ENCODE results near the gene ANKDD1B.

Gene ANKDD1B

GRCh38 chr5:75623846-75624245 lies 12.6 kb downstream of the ANKDD1B start:
- ChIA-PET POLR2A (no interaction called here), CTCF (interaction anchor here (1.1 kb wide), 1 partner anchor 34 kb away, joined by 4 read pairs; no protein-coding TSS in a partner anchor)
- DNase-seq (ENCODE audit: extremely low spot score) = no peak
- TF ChIP-seq, protein P1, sequence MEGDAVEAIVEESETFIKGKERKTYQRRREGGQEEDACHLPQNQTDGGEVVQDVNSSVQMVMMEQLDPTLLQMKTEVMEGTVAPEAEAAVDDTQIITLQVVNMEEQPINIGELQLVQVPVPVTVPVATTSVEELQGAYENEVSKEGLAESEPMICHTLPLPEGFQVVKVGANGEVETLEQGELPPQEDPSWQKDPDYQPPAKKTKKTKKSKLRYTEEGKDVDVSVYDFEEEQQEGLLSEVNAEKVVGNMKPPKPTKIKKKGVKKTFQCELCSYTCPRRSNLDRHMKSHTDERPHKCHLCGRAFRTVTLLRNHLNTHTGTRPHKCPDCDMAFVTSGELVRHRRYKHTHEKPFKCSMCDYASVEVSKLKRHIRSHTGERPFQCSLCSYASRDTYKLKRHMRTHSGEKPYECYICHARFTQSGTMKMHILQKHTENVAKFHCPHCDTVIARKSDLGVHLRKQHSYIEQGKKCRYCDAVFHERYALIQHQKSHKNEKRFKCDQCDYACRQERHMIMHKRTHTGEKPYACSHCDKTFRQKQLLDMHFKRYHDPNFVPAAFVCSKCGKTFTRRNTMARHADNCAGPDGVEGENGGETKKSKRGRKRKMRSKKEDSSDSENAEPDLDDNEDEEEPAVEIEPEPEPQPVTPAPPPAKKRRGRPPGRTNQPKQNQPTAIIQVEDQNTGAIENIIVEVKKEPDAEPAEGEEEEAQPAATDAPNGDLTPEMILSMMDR (IDR thresholded peaks at IDR 0.05; ENCODE audit: control extremely low read depth, extremely low read depth, low read depth, missing control alignments) = no peak

DNA sequence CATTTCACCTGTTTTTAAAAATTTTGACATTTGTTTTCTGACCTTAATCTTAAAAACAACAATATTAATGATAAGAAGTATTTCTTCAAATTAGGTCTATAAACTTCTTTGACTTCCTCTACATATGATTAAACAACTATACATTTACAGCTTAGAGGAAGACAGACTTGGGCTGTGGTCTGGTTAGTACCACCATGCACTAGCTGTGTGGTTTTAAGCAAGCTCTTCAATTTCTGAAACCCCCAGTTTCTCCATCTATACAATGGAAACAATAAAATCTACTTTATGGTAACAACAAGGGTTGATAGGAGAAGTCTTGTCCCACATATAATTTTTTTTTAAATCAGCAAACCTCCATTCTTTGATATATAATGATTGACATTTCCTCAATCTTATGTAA lies 15.7 kb downstream of the ANKDD1B start:
- ChIA-PET POLR2A (no interaction called here), CTCF (interaction anchor here (1.5 kb wide), 1 partner anchor 30 kb away, joined by 3 read pairs; no protein-coding TSS in a partner anchor)
- no peak for DNase-seq (ENCODE audit: extremely low spot score)
- TF ChIP-seq, protein P1 (IDR thresholded peaks at IDR 0.05; ENCODE audit: control extremely low read depth, extremely low read depth, low read depth, missing control alignments) = no peak

DNA sequence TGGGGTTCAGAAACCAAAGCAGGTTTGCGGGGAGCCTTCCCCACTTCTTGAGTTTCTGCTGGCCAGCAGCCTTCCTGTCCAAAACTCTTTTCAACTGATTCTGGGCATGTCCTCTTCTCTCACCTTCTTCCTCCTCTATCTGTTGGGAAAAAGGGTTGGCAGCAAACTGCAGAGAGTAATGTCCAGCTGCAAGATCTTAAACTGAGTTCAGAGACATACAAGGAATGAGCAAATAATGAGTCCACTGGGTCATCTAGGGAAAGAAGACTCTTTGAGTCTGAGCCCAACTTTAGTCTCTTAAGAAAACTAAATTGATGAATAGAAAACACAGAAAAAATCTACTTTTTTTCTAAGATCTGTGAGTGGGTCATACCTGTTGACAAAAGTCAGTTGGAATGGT lies 16.5 kb downstream of the ANKDD1B start:
- DNase-seq (ENCODE audit: extremely low spot score) = no peak
- POLR2A ChIA-PET = no interaction called here
- TF ChIP-seq, protein P1 (IDR thresholded peaks at IDR 0.05; ENCODE audit: control extremely low read depth, extremely low read depth, low read depth, missing control alignments) = no peak
- CTCF ChIA-PET = interaction anchor here (1.2 to 1.5 kb wide), 3 partner anchors 9 to 29 kb away, joined by 3 to 5 read pairs (median 3); no protein-coding TSS in a partner anchor

DNA sequence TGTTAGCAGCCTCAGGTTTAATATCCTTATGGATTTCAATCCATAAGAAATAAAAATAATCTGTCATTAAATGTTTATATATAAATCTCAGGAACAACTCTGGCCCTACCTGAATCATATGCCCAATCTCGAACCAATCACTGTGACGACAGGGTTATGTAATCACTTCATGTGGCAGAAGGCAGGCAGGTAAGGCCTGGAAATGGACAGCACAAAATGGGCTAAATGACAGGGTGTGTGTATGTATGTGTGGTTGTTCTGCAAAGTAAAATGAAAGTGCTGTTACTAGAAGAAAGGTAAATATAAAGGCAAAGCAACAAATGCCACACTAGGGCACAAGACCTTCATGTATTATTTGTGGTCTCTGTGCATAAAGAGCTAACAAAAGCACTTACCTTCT lies 19.6 kb downstream of the ANKDD1B start:
- no peak for DNase-seq (ENCODE audit: extremely low spot score)
- POLR2A ChIA-PET = no interaction called here
- CTCF ChIA-PET = interaction anchor here (1.6 kb wide), 1 partner anchor 12 kb away, joined by 6 read pairs; no protein-coding TSS in a partner anchor
- TF ChIP-seq, protein P1 (IDR thresholded peaks at IDR 0.05; ENCODE audit: control extremely low read depth, extremely low read depth, low read depth, missing control alignments) = no peak

GRCh38 chr5:75632321-75632720 lies 21.1 kb downstream of the ANKDD1B start:
- ChIA-PET CTCF (no interaction called here), POLR2A (no interaction called here)
- TF ChIP-seq, protein P1 (IDR thresholded peaks at IDR 0.05; ENCODE audit: control extremely low read depth, extremely low read depth, low read depth, missing control alignments) = no peak
- DNase-seq (ENCODE audit: extremely low spot score) = no peak

DNA sequence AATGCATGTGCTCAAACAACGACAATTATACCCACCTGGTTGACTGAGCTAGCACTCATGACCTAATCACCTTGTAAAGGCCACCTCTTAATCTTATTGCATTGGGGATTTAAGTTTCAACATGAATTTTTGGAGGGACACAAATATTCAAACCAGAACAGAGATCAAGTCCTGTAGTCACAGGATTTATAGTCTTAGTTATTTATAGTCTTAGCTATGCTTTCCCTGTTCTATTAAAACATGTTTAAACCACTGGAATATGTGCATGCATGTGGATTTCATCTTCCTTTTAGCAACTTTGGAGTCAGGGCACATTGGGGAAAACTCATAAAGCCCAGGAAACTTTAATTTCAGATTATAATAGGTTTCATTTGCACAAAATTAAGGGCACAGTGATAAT lies 26.7 kb downstream of the ANKDD1B start:
- no peak for DNase-seq (ENCODE audit: extremely low spot score)
- TF ChIP-seq, protein P1 (IDR thresholded peaks at IDR 0.05; ENCODE audit: control extremely low read depth, extremely low read depth, low read depth, missing control alignments) = no peak
- CTCF ChIA-PET = interaction anchor here (1.1 to 2.3 kb wide), 2 partner anchors 10 to 31 kb away, joined by 3 to 5 read pairs; no protein-coding TSS in a partner anchor
- POLR2A ChIA-PET = no interaction called here
